K562 (cell line): ENCODE results near the gene ING5. TPM values are rescaled to one million over a fixed set of nuclear protein-coding genes. Genes with fewer than 3 reads are reported as not detected.

Source experiments
- ATAC-seq: fragments of 200-7000 bp; cut with Tn5 transposase; 3 replicates; pipeline ENCODE4 v1.9.1; 2020; ENCODE audit warnings: moderate library complexity
- BruUV-seq: library from RNA; stranded (reverse); fragments of 400-500 nt; replicated peaks from 2 replicates; lab custom pipeline; 2021; lab: Mats Ljungman, UMichigan
- CTCF ChIA-PET: fragments of 300-600 bp; formaldehyde crosslinking; extraction: SDS; loops from one replicate; lab custom pipeline; 2021; ENCODE audit warnings: low intra/inter-chr PET ratio; lab: Yijun Ruan, JAX
- POLR2A ChIA-PET: fragments of 300-600, 350-650 bp; sonication (Branson Sonifier 250); formaldehyde crosslinking; extraction: SDS; loops from one replicate; lab custom pipeline; 2021; ENCODE audit warnings: antibody characterized with exemption, inconsistent platforms; lab: Yijun Ruan, JAX
- DNase-seq, 4 experiments: peaks; one replicate each; pipeline versions ENCODE4 v3.0.0 to v3.0.0-alpha.2; 2011 to 2018; ENCODE audit warnings: low spot score in 3 of 4, mixed read lengths in 3 of 4; ENCODE audit errors: extremely low read depth in 1 of 4
- FAIRE-seq: peaks from 2 replicates; lab custom pipeline; 2011; peaks lifted over from hg19 to GRCh38; lab: Jason Lieb, UNC
- H2AFZ ChIP-seq: 2 replicates; pipeline ENCODE4 v1.6.0; 2011; ENCODE audit warnings: low read depth, low read length, control low read depth, inconsistent platforms
- H3K27ac ChIP-seq: fragments of 200-600 bp; 3 replicates; pipeline ENCODE4 v1.8.0; 2011; ENCODE audit warnings: low read depth, mild to moderate bottlenecking, control low read depth, inconsistent platforms, low read length, moderate library complexity, mixed read lengths; ENCODE audit errors: extremely low read depth
- H3K27me3 ChIP-seq, 2 experiments: fragments of 300-600 bp in 1 of 2; 2 replicates in 1 of 2; 3 replicates in 1 of 2; pipeline versions ENCODE4 v1.6.0 to v1.8.0; 2011; ENCODE audit warnings: inconsistent platforms in 2 of 2, low read length in 2 of 2, mild to moderate bottlenecking in 1 of 2, mixed read lengths in 1 of 2, moderate library complexity in 1 of 2; ENCODE audit not compliant: control insufficient read depth in 2 of 2, insufficient read depth in 2 of 2
- H3K36me3 ChIP-seq: fragments of 300-600 bp; 3 replicates; pipeline ENCODE4 v1.8.0; 2011; ENCODE audit warnings: mild to moderate bottlenecking, low read length, inconsistent platforms; ENCODE audit not compliant: control insufficient read depth, insufficient read depth
- H3K4me1 ChIP-seq, 2 experiments: fragments of 200-600 bp in 1 of 2; replicated peaks in 1 of 2; 2 replicates in 1 of 2; 3 replicates in 1 of 2; pipeline versions ENCODE4 v1.5.1 to v1.8.0; 2011; ENCODE audit warnings: inconsistent platforms in 2 of 2, low read length in 2 of 2, mild to moderate bottlenecking in 1 of 2, mixed read lengths in 1 of 2, moderate library complexity in 1 of 2; ENCODE audit not compliant: control insufficient read depth in 2 of 2, insufficient read depth in 2 of 2
- H3K4me2 ChIP-seq: 2 replicates; pipeline ENCODE4 v1.6.1; 2011; ENCODE audit warnings: low read length, control low read depth, inconsistent platforms, mixed read lengths; ENCODE audit not compliant: insufficient read depth
- H3K4me3 ChIP-seq: fragments of 200-600 bp; sonication (generic), shearing (Covaris generic); 2 replicates; pipeline ENCODE4 v1.5.1; 2016; ENCODE audit warnings: control low read depth, inconsistent platforms
- H3K79me2 ChIP-seq: fragments of 200-600 bp; 3 replicates; pipeline ENCODE4 v1.8.0; 2011; ENCODE audit warnings: low read length, inconsistent platforms; ENCODE audit not compliant: control insufficient read depth, insufficient read depth
- H3K9ac ChIP-seq, 2 experiments: 2 replicates each; pipeline versions ENCODE4 v1.6.0 to v1.6.1; 2011; ENCODE audit warnings: low read depth in 2 of 2, low read length in 2 of 2, control low read depth in 1 of 2, inconsistent platforms in 1 of 2, mild to moderate bottlenecking in 1 of 2, mixed read lengths in 1 of 2; ENCODE audit not compliant: insufficient read depth in 1 of 2
- H3K9me1 ChIP-seq: one replicate; pipeline ENCODE4 v1.6.0; 2011; ENCODE audit warnings: inconsistent platforms, mild to moderate bottlenecking, low read length, moderate library complexity; ENCODE audit not compliant: control insufficient read depth, insufficient read depth
- H3K9me3 ChIP-seq: replicated peaks from 2 replicates; pipeline ENCODE4 v1.5.1; 2011; ENCODE audit warnings: low read depth, low read length, inconsistent platforms; ENCODE audit not compliant: control insufficient read depth, insufficient read depth
- H4K20me1 ChIP-seq: replicated peaks from 2 replicates; pipeline ENCODE4 v1.6.1; 2011; ENCODE audit warnings: low read length, inconsistent platforms, mixed read lengths; ENCODE audit not compliant: control insufficient read depth, insufficient read depth
- CBX3 ChIP-seq, 2 experiments: IDR thresholded peaks; 1 replicate in 1 of 2; 2 replicates in 1 of 2; pipeline ENCODE4 v1.6.1; 2012; ENCODE audit warnings: inconsistent platforms in 2 of 2, low read length in 2 of 2, borderline replicate concordance in 1 of 2, control low read depth in 1 of 2
- ETV6 ChIP-seq, 3 experiments: fragments of 150-350 bp in 1 of 3; sonication (generic) in 1 of 3; formaldehyde crosslinking in 1 of 3; IDR thresholded peaks; 2 replicates each; pipeline versions ENCODE4 v1.6.1 to v1.8.0; 2014 to 2022; ENCODE audit warnings: borderline replicate concordance in 2 of 3, low read depth in 2 of 3, antibody characterized with exemption in 1 of 3, low read length in 1 of 3, mild to moderate bottlenecking in 1 of 3, missing genetic modification reagents in 1 of 3
- GATAD2A ChIP-seq: fragments of 450-650 bp; IDR thresholded peaks from 2 replicates; pipeline ENCODE4 v1.6.1; 2017
- GATAD2B ChIP-seq: fragments of 450-650 bp; IDR thresholded peaks from 2 replicates; pipeline ENCODE4 v1.6.1; 2017; ENCODE audit warnings: mild to moderate bottlenecking, borderline replicate concordance
- MIER1 ChIP-seq: fragments of 450-650 bp; IDR thresholded peaks from 2 replicates; pipeline ENCODE4 v1.6.1; 2016; ENCODE audit warnings: antibody characterized with exemption, mild to moderate bottlenecking, low read depth
- SAFB ChIP-seq: fragments of 200-400 bp; formaldehyde crosslinking; IDR thresholded peaks from 2 replicates; pipeline ENCODE4 v1.6.1; 2017; ENCODE audit warnings: low read depth, low read length, borderline replicate concordance
- SIX5 ChIP-seq, 2 experiments: IDR thresholded peaks; 2 replicates each; pipeline ENCODE4 v1.6.1; 2011; ENCODE audit warnings: low read length in 2 of 2, borderline replicate concordance in 1 of 2, low read depth in 1 of 2, mild to moderate bottlenecking in 1 of 2, moderate library complexity in 1 of 2; ENCODE audit not compliant: insufficient read depth in 1 of 2
- SPI1 ChIP-seq: IDR thresholded peaks from 2 replicates; pipeline ENCODE4 v1.6.1; 2011; ENCODE audit warnings: low read depth, low read length, control low read depth, borderline replicate concordance
- ZNF696 ChIP-seq: fragments of 250-450 bp; sonication (Bioruptor Pico); conservative IDR thresholded peaks from 2 replicates; pipeline ENCODE4 v1.4.0; 2020; ENCODE audit warnings: mild to moderate bottlenecking, moderate library complexity
- WGBS: fragments of 100-300 bp; shearing (Covaris generic); methylation state at CpG from one replicate; pipeline ENCODE4 v1.1.6; 2016; ENCODE audit warnings: low coverage, mixed read lengths; ENCODE audit not compliant: insufficient coverage; ENCODE audit errors: missing lambda C conversion rate; 5-methylcytosine and 5-hydroxymethylcytosine counted together
- in situ Hi-C: fragments of 300-500 bp; cut with MboI; formaldehyde crosslinking; loops from 4 replicates; pipeline ENCODE4 v1.15.0; 2018; ENCODE audit warnings: inconsistent platforms, mixed read lengths
- intact Hi-C: fragments of 100-400 bp; cut with micrococcal nuclease; formaldehyde crosslinking; loops from 2 replicates; pipeline ENCODE4 v1.14.2; 2022
- polyA plus RNA-seq, 8 experiments: library from polyadenylated mRNA; depleted of rRNA in 4 of 8; stranded (reverse) in 5 of 8; unstranded in 3 of 8; fragments of >200 nt; fragmentation: Nextera tagmentation in 2 of 8; fragmentation: Illumina TruSeq in 1 of 8; extraction: Ambion mirVana in 2 of 8; extraction: Trizol in 1 of 8; gene quantifications; 2 replicates each; pipeline versions ENCODE4 v1.2.1 to v1.2.3, GENCODE V29; 2011 to 2014; ENCODE audit warnings: inconsistent platforms in 1 of 8, missing spikeins in 1 of 8
- total RNA-seq, 7 experiments: library from RNA; depleted of rRNA in 6 of 7; stranded (reverse); fragments of >200 nt in 6 of 7; fragmentation: Illumina TruSeq in 2 of 7; extraction: Trizol in 2 of 7; gene quantifications; 2 replicates each; pipeline versions ENCODE4 v1.2.1 to v1.2.3, GENCODE V29; 2011 to 2021; ENCODE audit warnings: low replicate concordance in 1 of 7
- TF ChIP-seq, protein P1 (sequence below): IDR thresholded peaks from 2 replicates; pipeline ENCODE4 v1.6.1; 2016; ENCODE audit warnings: missing genetic modification characterization, missing compliant biosample characterization
- TF ChIP-seq, protein P2 (sequence below): fragments of 450-650 bp; formaldehyde crosslinking; IDR thresholded peaks from 2 replicates; pipeline ENCODE4 v1.4.0; 2020; ENCODE audit warnings: mild to moderate bottlenecking, mixed read lengths
- TF ChIP-seq, protein P3 (sequence below): fragments of 450-650 bp; IDR thresholded peaks from 2 replicates; pipeline ENCODE4 v1.6.1; 2016

ING5 gene
- total and polyA plus RNA-seq, 9 of the 15 experiments (the other 6 are each of a cell fraction or from before 2014, with no cell fraction given), result 10.4 to 53.3 (median 27.9) TPM

DNA sequence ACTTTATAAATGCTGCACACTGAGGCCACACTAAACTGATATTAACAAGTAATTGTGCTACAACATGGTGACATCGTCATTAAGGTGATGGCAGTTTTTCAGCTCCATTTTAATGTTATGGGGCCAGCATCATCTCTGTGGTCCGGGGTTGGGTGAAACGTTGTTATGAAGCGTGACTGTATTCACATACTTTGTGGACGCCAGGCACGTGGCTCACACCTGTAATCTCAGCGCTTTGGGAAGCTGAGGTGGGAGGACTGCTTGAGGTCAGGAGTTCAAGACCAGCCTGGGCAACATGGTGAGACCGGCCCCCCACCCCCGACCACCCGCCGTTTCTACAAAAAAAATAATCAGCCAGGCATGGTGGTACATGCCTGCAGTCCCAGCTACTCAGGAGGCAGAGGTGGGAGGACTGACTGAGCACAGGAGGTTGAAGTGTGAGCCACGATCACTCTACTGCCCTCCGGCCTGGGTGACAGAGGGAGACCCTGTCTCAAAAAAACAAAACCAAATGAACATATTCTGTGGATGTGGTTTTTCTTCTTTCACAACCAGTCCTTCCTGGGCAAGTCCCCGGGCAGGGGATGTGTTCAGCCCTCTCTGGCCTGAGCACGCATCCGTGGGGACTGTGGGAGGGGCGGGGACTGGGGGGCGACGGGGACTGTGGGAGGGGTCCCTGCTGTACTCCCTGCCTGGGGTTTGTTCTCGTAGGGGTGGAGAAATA is 61.9 kb downstream of the ING5 start (continued):
- TF ChIP-seq SPI1, result no peak
- TF ChIP-seq, protein P1, sequence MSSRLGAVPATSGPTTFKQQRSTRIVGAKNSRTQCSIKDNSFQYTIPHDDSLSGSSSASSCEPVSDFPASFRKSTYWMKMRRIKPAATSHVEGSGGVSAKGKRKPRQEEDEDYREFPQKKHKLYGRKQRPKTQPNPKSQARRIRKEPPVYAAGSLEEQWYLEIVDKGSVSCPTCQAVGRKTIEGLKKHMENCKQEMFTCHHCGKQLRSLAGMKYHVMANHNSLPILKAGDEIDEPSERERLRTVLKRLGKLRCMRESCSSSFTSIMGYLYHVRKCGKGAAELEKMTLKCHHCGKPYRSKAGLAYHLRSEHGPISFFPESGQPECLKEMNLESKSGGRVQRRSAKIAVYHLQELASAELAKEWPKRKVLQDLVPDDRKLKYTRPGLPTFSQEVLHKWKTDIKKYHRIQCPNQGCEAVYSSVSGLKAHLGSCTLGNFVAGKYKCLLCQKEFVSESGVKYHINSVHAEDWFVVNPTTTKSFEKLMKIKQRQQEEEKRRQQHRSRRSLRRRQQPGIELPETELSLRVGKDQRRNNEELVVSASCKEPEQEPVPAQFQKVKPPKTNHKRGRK (tag), result no peak

DNA sequence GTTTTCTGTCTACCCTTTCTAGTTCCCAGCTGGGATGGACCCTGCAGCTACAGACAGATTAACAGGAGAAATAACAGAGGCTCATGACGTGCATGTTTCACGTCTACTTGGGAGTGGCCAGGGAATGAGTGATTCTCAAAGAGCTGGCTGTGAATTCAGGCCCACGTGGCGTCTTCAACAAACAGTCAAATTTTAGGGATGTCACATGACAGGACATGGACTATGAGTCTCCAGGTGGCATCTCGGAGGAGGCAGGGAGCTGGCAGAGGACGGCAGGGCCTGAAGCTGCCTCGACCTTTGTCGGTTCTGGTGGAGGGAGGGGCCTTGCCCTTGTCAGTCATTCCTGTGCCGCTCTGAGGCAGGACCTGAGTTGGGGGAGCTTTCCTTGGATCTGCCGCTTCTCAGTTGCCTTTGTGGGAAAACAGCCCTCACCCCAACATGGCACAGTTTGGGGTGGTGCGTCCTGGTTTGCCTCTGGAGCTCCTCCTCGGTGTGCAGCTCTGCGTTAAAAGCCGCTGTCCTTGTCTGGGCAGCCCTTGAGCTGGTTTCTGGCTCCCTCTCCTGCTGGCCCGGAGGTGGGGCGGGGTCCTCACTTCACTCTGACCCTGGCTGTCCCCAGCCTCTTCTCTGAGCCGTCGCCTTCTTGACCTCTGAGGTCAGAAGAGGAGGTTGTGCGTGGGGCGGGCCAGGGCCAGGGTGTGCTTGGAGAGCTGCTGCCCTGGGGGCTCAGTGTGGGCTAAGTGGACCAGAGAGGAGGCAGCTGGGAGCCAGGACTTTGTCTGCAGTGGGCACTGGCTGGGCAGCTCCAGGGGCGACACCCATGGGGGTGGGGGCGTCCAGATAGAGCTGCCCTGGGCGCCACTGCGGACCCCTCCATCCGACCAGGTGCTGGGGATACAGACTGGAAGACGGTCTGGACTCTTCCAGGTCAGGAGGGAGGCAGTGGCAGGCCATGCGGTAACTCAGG is 62.7 kb downstream of the ING5 start:
- no peaks in the 10 kb centered on the region for H3K9me3 ChIP-seq
- no peaks in the 10 kb centered on the region for H3K79me2 ChIP-seq
- intact Hi-C loops, result no loop called here
- DNase-seq (no peak), ATAC-seq (peak; percentile 24; the same call in 2 of the 3 replicates), FAIRE-seq (no peak)
- H3K4me1 ChIP-seq, result peaks cover 13 to 23% of the 10 kb centered on the region in 2 experiments
- ChIA-PET CTCF (no interaction called here), POLR2A (interaction anchor here (0.6 to 1.4 kb wide), 4 partner anchors 9 to 928 kb away, joined by 3 to 5 read pairs (median 4); no protein-coding TSS in a partner anchor)
- no peak overlapping the region for H2AFZ ChIP-seq
- WGBS, result 85% methylated on average over 15 of the region's 27 CpGs
- H3K9me1 ChIP-seq, result no peaks in the 10 kb centered on the region
- no peaks in the 10 kb centered on the region for H3K27me3 ChIP-seq
- BruUV-seq, result no TSS peak
- no peak overlapping the region for H3K4me3 ChIP-seq
- H3K36me3 ChIP-seq, result peaks cover 17% of the 10 kb centered on the region; the same call in 1 of the 3 replicates
- in situ Hi-C loops, result no loop called here
- H3K9ac ChIP-seq, result peak overlapping the region in 1 of 2 experiments; percentile 58; a peak in 2 of 4 replicates
- H3K4me2 ChIP-seq, result no peak overlapping the region
- H3K27ac ChIP-seq, result no peak overlapping the region
- H4K20me1 ChIP-seq, result no peaks in the 10 kb centered on the region
- TF ChIP-seq SAFB (no peak), CBX3 (IDR thresholded peaks at IDR 0.05; ENCODE audit: borderline replicate concordance in 1 of 2, low read length in 2 of 2) (no peak), SIX5 (IDR thresholded peaks at IDR 0.05; ENCODE audit: borderline replicate concordance in 1 of 2, insufficient read depth in 1 of 2, low read depth in 1 of 2, low read length in 2 of 2) (no peak), GATAD2B (no peak), ETV6 (IDR thresholded peaks at IDR 0.05; ENCODE audit: borderline replicate concordance in 1 of 2, low read depth in 2 of 2, low read length in 1 of 2) (no peak), ETV6 (CRISPR knock-in tag; IDR thresholded peaks at IDR 0.05; ENCODE audit: borderline replicate concordance) (no peak), MIER1 (no peak), GATAD2A (no peak), ZNF696 (CRISPR knock-in tag) (no peak)
- TF ChIP-seq, protein P2, sequence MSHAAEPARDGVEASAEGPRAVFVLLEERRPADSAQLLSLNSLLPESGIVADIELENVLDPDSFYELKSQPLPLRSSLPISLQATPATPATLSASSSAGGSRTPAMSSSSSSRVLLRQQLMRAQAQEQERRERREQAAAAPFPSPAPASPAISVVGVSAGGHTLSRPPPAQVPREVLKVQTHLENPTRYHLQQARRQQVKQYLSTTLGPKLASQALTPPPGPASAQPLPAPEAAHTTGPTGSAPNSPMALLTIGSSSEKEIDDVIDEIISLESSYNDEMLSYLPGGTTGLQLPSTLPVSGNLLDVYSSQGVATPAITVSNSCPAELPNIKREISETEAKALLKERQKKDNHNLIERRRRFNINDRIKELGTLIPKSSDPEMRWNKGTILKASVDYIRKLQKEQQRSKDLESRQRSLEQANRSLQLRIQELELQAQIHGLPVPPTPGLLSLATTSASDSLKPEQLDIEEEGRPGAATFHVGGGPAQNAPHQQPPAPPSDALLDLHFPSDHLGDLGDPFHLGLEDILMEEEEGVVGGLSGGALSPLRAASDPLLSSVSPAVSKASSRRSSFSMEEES (CRISPR knock-in tag), result 0 out of 2 replicates have a peak, but pooled peaks have one; percentile 5
- TF ChIP-seq, protein P3, sequence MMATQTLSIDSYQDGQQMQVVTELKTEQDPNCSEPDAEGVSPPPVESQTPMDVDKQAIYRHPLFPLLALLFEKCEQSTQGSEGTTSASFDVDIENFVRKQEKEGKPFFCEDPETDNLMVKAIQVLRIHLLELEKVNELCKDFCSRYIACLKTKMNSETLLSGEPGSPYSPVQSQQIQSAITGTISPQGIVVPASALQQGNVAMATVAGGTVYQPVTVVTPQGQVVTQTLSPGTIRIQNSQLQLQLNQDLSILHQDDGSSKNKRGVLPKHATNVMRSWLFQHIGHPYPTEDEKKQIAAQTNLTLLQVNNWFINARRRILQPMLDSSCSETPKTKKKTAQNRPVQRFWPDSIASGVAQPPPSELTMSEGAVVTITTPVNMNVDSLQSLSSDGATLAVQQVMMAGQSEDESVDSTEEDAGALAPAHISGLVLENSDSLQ, result peak; percentile 34; the same call in 1 of the 2 replicates
